ENCODE data around the gene GNGT2.

- TF ChIP-seq, protein P1, sequence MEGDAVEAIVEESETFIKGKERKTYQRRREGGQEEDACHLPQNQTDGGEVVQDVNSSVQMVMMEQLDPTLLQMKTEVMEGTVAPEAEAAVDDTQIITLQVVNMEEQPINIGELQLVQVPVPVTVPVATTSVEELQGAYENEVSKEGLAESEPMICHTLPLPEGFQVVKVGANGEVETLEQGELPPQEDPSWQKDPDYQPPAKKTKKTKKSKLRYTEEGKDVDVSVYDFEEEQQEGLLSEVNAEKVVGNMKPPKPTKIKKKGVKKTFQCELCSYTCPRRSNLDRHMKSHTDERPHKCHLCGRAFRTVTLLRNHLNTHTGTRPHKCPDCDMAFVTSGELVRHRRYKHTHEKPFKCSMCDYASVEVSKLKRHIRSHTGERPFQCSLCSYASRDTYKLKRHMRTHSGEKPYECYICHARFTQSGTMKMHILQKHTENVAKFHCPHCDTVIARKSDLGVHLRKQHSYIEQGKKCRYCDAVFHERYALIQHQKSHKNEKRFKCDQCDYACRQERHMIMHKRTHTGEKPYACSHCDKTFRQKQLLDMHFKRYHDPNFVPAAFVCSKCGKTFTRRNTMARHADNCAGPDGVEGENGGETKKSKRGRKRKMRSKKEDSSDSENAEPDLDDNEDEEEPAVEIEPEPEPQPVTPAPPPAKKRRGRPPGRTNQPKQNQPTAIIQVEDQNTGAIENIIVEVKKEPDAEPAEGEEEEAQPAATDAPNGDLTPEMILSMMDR (IDR thresholded peaks at IDR 0.05), result no peak
- TF ChIP-seq POLR2A (IDR thresholded peaks at IDR 0.05; ENCODE audit: low read depth), result no peak
Observed at GRCh38 chr17:49213399-49213798, 3.0 kb upstream of the GNGT2 start.
